GM12892 (cell line): ENCODE data around the gene LCNL1.

ENCODE experiments used
- POLR2A ChIP-seq: IDR thresholded peaks from 2 replicates; pipeline ENCODE4 v1.6.1; 2011; ENCODE audit warnings: low read depth, low read length, control low read depth
- POLR2AphosphoS5 ChIP-seq: IDR thresholded peaks from 2 replicates; pipeline ENCODE4 v1.6.1; 2011; ENCODE audit warnings: low read depth, low read length, control low read depth
- TAF1 ChIP-seq: IDR thresholded peaks from 2 replicates; pipeline ENCODE4 v1.6.1; 2011; ENCODE audit warnings: low read depth, mild to moderate bottlenecking, control low read depth, low read length, borderline replicate concordance

DNA sequence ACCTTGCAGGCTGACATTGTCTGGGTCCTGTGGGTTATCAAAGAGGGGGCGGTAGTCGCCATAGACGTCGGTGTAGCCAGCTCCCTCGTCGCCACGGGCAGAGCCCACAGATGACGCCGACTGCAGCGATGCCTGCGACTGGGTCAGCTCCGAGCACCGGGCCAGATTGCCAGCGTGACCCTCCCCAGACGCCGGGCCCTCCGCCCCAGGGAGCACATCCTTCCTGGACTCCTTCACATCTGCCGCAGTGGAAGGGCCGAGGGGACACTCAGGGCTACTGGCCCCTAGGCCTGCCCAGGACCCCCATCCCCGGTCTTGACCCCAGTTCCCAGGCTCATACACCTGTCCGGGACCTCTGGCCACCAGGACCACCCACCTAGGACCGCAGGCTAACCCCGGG, 31.4 kb downstream of the LCNL1 start:
- TF ChIP-seq POLR2AphosphoS5: no peak
- no peak for TF ChIP-seq POLR2A
- TF ChIP-seq TAF1: no peak
